ENCODE results near the gene ZDHHC8.

DNA sequence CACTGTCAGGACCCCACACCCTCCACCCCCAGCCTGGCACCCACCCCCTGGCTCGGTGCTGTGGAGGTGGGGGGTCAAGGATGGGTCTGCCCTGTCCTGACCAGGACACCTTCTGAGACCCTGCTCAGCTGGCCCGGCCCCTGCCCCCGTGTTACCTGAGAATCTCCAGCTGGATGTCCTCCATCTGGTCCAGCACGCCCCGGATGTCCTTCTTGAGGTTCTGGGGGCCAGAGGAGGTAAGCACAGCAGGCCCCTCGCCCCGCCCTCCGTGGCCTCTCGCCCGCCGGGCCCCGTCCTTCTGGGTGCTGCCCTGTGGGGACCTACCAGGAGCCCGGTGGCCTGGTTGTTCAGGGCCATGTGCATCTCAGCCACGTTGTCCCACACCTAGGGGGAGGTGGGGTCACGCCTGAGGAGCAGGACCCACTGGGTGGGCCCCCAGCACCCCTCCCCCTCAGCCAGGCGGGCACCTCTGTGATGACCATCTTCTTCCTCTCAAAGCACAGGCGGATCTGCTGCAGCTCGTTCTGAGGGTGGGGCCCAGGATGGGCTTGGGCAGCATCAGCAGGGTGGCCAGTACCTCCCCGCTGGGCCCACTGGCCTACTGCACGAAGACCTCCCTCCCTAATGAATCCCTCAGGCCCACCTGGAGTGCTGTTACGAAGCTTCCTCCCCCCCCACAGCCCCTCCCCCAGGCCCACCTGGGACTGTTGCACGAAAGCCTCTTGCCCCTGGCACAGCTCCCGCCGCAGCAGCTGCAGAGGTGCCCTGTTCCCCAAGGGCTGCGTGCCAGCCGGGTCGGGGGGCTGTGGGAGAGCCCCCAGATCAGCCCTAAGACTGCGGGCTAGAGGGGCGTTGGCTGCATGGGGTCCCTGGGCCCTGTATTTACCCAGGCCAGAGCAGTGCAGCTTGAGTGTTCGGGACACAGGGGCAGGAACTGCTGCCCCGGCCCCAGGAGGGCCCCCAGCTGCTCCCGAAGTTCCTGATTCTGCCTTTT lies 17.9 kb downstream of the ZDHHC8 start:
- TF ChIP-seq POLR2A (IDR thresholded peaks at IDR 0.05) = no peak
- TF ChIP-seq, protein P1, sequence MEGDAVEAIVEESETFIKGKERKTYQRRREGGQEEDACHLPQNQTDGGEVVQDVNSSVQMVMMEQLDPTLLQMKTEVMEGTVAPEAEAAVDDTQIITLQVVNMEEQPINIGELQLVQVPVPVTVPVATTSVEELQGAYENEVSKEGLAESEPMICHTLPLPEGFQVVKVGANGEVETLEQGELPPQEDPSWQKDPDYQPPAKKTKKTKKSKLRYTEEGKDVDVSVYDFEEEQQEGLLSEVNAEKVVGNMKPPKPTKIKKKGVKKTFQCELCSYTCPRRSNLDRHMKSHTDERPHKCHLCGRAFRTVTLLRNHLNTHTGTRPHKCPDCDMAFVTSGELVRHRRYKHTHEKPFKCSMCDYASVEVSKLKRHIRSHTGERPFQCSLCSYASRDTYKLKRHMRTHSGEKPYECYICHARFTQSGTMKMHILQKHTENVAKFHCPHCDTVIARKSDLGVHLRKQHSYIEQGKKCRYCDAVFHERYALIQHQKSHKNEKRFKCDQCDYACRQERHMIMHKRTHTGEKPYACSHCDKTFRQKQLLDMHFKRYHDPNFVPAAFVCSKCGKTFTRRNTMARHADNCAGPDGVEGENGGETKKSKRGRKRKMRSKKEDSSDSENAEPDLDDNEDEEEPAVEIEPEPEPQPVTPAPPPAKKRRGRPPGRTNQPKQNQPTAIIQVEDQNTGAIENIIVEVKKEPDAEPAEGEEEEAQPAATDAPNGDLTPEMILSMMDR (IDR thresholded peaks at IDR 0.05) = no peak
- no peak for TF ChIP-seq EP300 (IDR thresholded peaks at IDR 0.05)
- no peak for TF ChIP-seq POLR2AphosphoS5 (IDR thresholded peaks at IDR 0.05)
